MCF 10A (cell line): ENCODE data around the gene TIAM2. TPM values are rescaled to one million over a fixed set of nuclear protein-coding genes. Genes with fewer than 3 reads are reported as not detected.

Experiments
- BruUV-seq: library from RNA; stranded (reverse); fragments of 400-500 nt; replicated peaks from 2 replicates; lab custom pipeline; 2021; lab: Mats Ljungman, UMichigan
- CTCF ChIA-PET: fragments of 300-600 bp; sonication (Branson Sonifier 250); formaldehyde crosslinking; extraction: SDS; loops from one replicate; lab custom pipeline; 2021; ENCODE audit warnings: antibody characterized with exemption, inconsistent platforms; lab: Yijun Ruan, JAX
- POLR2A ChIA-PET: fragments of 300-600, 350-650 bp; sonication (Branson Sonifier 250); formaldehyde crosslinking; extraction: SDS; loops from one replicate; lab custom pipeline; 2020; ENCODE audit warnings: antibody characterized with exemption, inconsistent platforms; lab: Yijun Ruan, JAX
- DNase-seq: peaks from one replicate; pipeline ENCODE4 v3.0.0-alpha.2; 2018; ENCODE audit not compliant: unreplicated experiment
- H3K27ac Mint-ChIP-seq: one replicate; pipeline ENCODE4 v1.8.0; 2022; ENCODE audit warnings: mild to moderate bottlenecking, low read depth, mixed read lengths; ENCODE audit not compliant: unreplicated experiment
- H3K27me3 Mint-ChIP-seq: one replicate; pipeline ENCODE4 v1.8.0; 2022; ENCODE audit warnings: mixed read lengths; ENCODE audit not compliant: insufficient read depth, unreplicated experiment
- H3K36me3 Mint-ChIP-seq: one replicate; pipeline ENCODE4 v1.8.0; 2022; ENCODE audit warnings: mild to moderate bottlenecking, moderate library complexity, mixed read lengths; ENCODE audit not compliant: insufficient read depth, unreplicated experiment
- H3K4me1 Mint-ChIP-seq: one replicate; pipeline ENCODE4 v1.8.0; 2022; ENCODE audit warnings: mixed read lengths; ENCODE audit not compliant: insufficient read depth, unreplicated experiment
- H3K4me3 Mint-ChIP-seq: one replicate; pipeline ENCODE4 v1.8.0; 2022; ENCODE audit warnings: mild to moderate bottlenecking, moderate library complexity, mixed read lengths; ENCODE audit not compliant: unreplicated experiment
- H3K9me3 Mint-ChIP-seq: one replicate; pipeline ENCODE4 v1.8.0; 2022; ENCODE audit warnings: mixed read lengths; ENCODE audit not compliant: unreplicated experiment
- intact Hi-C: fragments of 100-400 bp; cut with micrococcal nuclease; formaldehyde crosslinking; loops from 2 replicates; pipeline ENCODE4 v1.14.1; 2022
- total RNA-seq: library from RNA; stranded (reverse); gene quantifications from 2 replicates; pipeline ENCODE4 v1.2.3, GENCODE V29; 2022
- TF ChIP-seq, protein P1 (sequence below): fragments of 200-600 bp; IDR thresholded peaks from one replicate; pipeline ENCODE4 v1.8.0; 2022; ENCODE audit warnings: antibody characterized with exemption, mild to moderate bottlenecking; ENCODE audit not compliant: unreplicated experiment

TIAM2 gene
- total RNA-seq, 1 experiment from 2014 or later, result 3.1 TPM

DNA sequence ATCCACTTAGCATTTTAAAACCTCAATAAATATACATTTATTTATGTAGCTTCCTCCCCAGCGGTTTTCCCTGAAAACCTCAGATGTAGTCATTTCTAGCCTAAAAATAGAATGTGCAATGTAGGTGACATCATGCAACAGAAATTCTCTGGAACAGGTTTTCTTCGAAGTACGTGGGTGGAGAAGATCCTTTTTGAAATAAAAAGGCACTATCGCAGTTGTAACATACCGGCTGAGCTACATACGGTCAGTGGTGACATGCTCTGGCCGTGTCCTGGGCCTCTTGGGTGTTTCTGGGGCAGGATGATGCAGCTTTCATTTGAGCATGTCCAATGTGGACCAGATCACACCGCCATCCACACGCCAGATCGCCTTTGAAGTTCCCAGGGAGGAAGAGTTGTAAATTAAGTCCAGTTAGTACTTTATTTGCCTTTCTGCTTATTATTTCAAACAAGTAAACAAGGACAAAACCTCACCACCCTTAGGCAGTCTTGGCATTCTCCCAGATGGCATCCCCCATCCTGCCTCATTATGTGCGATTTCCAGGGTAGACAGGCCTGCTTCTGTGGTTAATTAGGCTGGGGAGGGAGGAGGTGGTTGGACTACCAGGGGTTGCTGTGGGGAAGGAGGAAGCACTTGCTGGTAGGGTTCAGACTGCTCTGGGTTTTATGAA is 159.2 kb downstream of the TIAM2 start:
- Mint-ChIP-seq H3K4me1 (peaks cover 37% of the 10 kb centered on the region), H3K9me3 (no peaks in the 10 kb centered on the region), H3K27ac (no peak overlapping the region), H3K4me3 (no peak overlapping the region), H3K36me3 (no peaks in the 10 kb centered on the region), H3K27me3 (no peaks in the 10 kb centered on the region)
- POLR2A ChIA-PET, result interaction anchor here (1.0 to 1.6 kb wide), 2 partner anchors 10 to 69 kb away, joined by 3 to 5 read pairs; no protein-coding TSS in a partner anchor
- DNase-seq, result peak; percentile 56
- intact Hi-C loops, result no loop called here
- no TSS peak for BruUV-seq
- TF ChIP-seq, protein P1, sequence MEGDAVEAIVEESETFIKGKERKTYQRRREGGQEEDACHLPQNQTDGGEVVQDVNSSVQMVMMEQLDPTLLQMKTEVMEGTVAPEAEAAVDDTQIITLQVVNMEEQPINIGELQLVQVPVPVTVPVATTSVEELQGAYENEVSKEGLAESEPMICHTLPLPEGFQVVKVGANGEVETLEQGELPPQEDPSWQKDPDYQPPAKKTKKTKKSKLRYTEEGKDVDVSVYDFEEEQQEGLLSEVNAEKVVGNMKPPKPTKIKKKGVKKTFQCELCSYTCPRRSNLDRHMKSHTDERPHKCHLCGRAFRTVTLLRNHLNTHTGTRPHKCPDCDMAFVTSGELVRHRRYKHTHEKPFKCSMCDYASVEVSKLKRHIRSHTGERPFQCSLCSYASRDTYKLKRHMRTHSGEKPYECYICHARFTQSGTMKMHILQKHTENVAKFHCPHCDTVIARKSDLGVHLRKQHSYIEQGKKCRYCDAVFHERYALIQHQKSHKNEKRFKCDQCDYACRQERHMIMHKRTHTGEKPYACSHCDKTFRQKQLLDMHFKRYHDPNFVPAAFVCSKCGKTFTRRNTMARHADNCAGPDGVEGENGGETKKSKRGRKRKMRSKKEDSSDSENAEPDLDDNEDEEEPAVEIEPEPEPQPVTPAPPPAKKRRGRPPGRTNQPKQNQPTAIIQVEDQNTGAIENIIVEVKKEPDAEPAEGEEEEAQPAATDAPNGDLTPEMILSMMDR, result no peak
- CTCF ChIA-PET, result interaction anchor here (0.6 to 0.9 kb wide), 3 partner anchors 20 to 656 kb away, joined by 3 to 5 read pairs (median 3); no protein-coding TSS in a partner anchor

- H3K27me3 Mint-ChIP-seq, result no peaks in the 10 kb centered on the region
- ChIA-PET POLR2A (no interaction called here), CTCF (interaction anchor here (0.6 kb wide), 1 partner anchor 96 kb away, joined by 3 read pairs; no protein-coding TSS in a partner anchor)
- no peaks in the 10 kb centered on the region for H3K36me3 Mint-ChIP-seq
- H3K9me3 Mint-ChIP-seq, result no peaks in the 10 kb centered on the region
- H3K4me1 Mint-ChIP-seq, result peaks cover 37% of the 10 kb centered on the region
- TF ChIP-seq, protein P1, result no peak
- no peak overlapping the region for H3K27ac Mint-ChIP-seq
- intact Hi-C loops, result no loop called here
- no peak for DNase-seq
- no peak overlapping the region for H3K4me3 Mint-ChIP-seq
- BruUV-seq, result no TSS peak
These were observed 160.8 kb downstream of the TIAM2 start for GRCh38 chr6:155155787-155156447.

DNA sequence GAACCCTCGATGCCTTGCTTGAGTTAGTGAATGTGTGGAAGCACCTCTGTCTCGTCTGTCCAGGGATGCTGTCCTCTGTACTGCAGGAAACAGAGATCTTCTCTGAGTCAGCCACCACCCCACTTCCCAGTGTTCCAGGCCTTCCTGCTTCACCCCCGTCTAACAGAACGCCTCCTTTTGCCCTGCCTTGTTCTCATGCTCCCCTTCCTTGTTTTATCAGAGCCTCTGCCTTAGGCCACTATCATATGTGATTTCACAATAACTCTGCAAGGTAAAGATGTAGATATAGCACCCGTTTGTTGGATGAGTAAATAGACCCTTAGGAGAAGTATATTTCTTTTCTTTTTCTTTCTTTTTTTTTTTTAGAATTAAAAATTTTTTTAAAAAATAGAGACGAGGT is 162.0 kb downstream of the TIAM2 start:
- Mint-ChIP-seq H3K4me3 (no peak overlapping the region), H3K9me3 (no peaks in the 10 kb centered on the region)

More for the DNA sequence above, 162.0 kb downstream of the TIAM2 start:
- TF ChIP-seq, protein P1, result no peak
- DNase-seq, result no peak
- no peaks in the 10 kb centered on the region for H3K36me3 Mint-ChIP-seq
- CTCF ChIA-PET, result no interaction called here
- no peaks in the 10 kb centered on the region for H3K27me3 Mint-ChIP-seq
- POLR2A ChIA-PET, result no interaction called here
- intact Hi-C loops, result no loop called here
- peak overlapping the region; percentile 68 for H3K27ac Mint-ChIP-seq
- peaks cover 37% of the 10 kb centered on the region for H3K4me1 Mint-ChIP-seq
- BruUV-seq, result no TSS peak
